A673 (cell line): ENCODE data around the gene VWF.

Experiments
- EZH2 ChIP-seq: fragments of 200-600 bp; sonication (generic); IDR thresholded peaks from 2 replicates; pipeline ENCODE4 v1.6.1; 2017; ENCODE audit warnings: borderline replicate concordance, low read depth, mild to moderate bottlenecking, mixed read lengths, antibody characterized with exemption, low read length; ENCODE audit not compliant: poor library complexity, severe bottlenecking
- TF ChIP-seq, protein P1 (sequence below): fragments of 300-800, 200-600 bp; sonication (generic); conservative IDR thresholded peaks from 2 replicates; pipeline ENCODE4 v1.5.1; 2017; ENCODE audit warnings: low read depth, mild to moderate bottlenecking, antibody characterized with exemption, low read length, moderate library complexity, mixed read lengths

DNA sequence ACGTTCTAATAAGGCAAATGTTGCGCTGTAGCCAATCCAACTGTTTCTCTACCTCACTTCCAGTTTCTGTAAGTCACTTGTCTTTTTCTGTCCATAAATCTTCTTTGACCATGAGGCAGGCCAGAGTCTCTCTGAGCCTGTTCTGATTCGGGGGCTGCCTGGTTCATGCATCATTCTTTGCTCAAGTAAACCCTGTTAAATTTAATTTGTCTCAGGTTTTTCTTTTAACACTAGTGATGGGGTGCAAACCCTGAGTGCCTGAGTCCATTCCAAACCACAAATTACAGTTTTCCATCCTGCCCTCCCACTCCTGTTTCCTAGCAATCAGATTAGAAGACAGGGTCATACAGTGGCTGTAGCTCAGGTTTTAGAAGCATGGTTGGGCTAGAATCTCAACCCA lies 41.9 kb downstream of the VWF start:
- TF ChIP-seq, protein P1, sequence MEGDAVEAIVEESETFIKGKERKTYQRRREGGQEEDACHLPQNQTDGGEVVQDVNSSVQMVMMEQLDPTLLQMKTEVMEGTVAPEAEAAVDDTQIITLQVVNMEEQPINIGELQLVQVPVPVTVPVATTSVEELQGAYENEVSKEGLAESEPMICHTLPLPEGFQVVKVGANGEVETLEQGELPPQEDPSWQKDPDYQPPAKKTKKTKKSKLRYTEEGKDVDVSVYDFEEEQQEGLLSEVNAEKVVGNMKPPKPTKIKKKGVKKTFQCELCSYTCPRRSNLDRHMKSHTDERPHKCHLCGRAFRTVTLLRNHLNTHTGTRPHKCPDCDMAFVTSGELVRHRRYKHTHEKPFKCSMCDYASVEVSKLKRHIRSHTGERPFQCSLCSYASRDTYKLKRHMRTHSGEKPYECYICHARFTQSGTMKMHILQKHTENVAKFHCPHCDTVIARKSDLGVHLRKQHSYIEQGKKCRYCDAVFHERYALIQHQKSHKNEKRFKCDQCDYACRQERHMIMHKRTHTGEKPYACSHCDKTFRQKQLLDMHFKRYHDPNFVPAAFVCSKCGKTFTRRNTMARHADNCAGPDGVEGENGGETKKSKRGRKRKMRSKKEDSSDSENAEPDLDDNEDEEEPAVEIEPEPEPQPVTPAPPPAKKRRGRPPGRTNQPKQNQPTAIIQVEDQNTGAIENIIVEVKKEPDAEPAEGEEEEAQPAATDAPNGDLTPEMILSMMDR: no peak
- TF ChIP-seq EZH2: no peak
